Body of pancreas (tissue), 4 donors: ENCODE results near the gene GPR139.

Experiments
- POLR2A ChIP-seq, 3 donors: fragments of 450-650 bp; IDR thresholded peaks; one replicate each; pipeline ENCODE4 v1.6.1; 2016; ENCODE audit warnings: antibody characterized with exemption in 3 of 3, mild to moderate bottlenecking in 2 of 3
- TF ChIP-seq, protein P1 (sequence below), 7 experiments: fragments of 450-650 bp in 4 of 7; fragments of 200-600 bp in 3 of 7; sonication (generic) in 3 of 7; IDR thresholded peaks; one replicate each; pipeline ENCODE4 v1.5.1; 2016 to 2019; ENCODE audit warnings: antibody characterized with exemption in 7 of 7

DNA sequence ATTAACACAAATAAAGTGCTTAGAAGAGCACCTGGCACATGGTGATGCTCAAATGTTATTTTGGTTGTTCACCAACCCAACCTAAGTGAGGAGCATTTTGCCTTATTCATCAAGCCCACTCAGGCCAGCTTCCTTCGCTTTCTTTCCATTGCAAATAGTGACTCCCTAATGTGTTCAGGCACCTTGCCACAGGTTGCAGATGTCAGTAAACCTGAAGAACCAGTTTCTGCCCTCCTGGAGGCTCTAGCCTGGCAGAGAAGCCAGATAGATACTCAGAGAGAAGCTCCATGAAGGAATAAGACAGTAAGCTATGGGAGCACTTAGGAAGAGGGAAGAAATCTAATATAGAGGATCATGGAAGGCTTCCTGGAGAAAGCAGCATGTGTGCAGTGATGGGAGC lies 23.9 kb downstream of the GPR139 start:
- TF ChIP-seq, protein P1, sequence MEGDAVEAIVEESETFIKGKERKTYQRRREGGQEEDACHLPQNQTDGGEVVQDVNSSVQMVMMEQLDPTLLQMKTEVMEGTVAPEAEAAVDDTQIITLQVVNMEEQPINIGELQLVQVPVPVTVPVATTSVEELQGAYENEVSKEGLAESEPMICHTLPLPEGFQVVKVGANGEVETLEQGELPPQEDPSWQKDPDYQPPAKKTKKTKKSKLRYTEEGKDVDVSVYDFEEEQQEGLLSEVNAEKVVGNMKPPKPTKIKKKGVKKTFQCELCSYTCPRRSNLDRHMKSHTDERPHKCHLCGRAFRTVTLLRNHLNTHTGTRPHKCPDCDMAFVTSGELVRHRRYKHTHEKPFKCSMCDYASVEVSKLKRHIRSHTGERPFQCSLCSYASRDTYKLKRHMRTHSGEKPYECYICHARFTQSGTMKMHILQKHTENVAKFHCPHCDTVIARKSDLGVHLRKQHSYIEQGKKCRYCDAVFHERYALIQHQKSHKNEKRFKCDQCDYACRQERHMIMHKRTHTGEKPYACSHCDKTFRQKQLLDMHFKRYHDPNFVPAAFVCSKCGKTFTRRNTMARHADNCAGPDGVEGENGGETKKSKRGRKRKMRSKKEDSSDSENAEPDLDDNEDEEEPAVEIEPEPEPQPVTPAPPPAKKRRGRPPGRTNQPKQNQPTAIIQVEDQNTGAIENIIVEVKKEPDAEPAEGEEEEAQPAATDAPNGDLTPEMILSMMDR (IDR thresholded peaks at IDR 0.05) = no peak
- no peak for TF ChIP-seq POLR2A (IDR thresholded peaks at IDR 0.05)
